NB4 (cell line): ENCODE data around the gene LCN2.

Source experiments
- CTCF ChIP-seq: IDR thresholded peaks from one replicate; pipeline ENCODE4 v1.5.1; 2012; ENCODE audit warnings: low read depth, low read length
- POLR2A ChIP-seq: IDR thresholded peaks from 2 replicates; pipeline ENCODE4 v1.6.1; 2011; ENCODE audit warnings: mild to moderate bottlenecking; ENCODE audit not compliant: insufficient read length; ENCODE audit errors: extremely low read depth

- TF ChIP-seq CTCF: no peak
- no peak for TF ChIP-seq POLR2A
Measured at GRCh38 chr9:128123451-128124080, 25.7 kb upstream of the LCN2 start.
